ENCODE results near the gene SNTA1.
"Not testable (repeated sequence)": the region's sequence is repeated elsewhere in the genome, so short reads cannot be mapped to it uniquely, and the experiment has no call there.

The SNTA1 gene

DNA sequence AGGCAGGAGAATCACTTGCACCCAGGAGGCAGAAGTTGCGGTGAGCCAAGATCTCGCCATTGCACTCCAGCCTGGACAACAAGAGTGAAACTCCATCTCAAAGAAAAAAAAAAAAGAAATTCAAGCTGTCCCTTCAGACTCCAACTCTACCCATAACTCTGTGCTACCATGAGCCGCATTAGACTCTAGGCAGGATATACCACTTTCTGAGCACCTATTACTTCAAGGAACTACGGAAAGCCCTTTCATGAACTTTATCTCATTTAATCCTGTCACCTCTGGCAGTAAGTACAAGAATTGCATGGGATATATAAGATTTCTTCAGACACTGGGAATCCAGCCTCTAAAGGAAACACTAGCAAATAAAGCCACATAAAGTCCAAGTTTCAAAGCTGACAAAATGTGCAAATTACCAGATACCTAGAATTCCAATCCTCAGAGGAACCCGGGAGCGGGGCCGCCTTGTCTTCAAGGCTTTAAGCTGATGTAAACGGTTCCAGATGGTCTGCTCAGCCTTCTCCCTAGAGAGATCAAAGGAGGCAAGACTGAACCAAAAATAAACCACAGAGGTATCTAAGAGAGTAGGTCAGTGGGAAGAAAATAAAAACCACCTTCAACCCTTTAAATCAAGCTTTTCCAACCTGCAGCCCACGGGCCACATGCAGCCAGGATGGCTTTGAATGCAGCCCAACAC is 51.7 kb downstream of the SNTA1 start:
- no peak overlapping the region for H3K27ac ChIP-seq (ENCODE audit: low read length)
- H3K9ac ChIP-seq (ENCODE audit: low read length in 2 of 2) = no peak overlapping the region
- no peaks in the 10 kb centered on the region for H3K4me1 ChIP-seq (ENCODE audit: control insufficient read depth, insufficient read depth, low read length)
- peaks cover 15 to 35% of the 10 kb centered on the region in 2 donors for H3K36me3 ChIP-seq (ENCODE audit: control insufficient read depth in 2 of 2, insufficient read depth in 2 of 2, low read length in 2 of 2)
- H3K9me3 ChIP-seq (ENCODE audit: control insufficient read depth in 2 of 2, low read length in 2 of 2) = no peaks in the 10 kb centered on the region
- H3K27me3 ChIP-seq (ENCODE audit: control insufficient read depth in 1 of 2, insufficient read depth in 2 of 2, low read length in 2 of 2) = no peaks in the 10 kb centered on the region
- H3K4me3 ChIP-seq (ENCODE audit: low read length in 2 of 2) = no peak overlapping the region

DNA sequence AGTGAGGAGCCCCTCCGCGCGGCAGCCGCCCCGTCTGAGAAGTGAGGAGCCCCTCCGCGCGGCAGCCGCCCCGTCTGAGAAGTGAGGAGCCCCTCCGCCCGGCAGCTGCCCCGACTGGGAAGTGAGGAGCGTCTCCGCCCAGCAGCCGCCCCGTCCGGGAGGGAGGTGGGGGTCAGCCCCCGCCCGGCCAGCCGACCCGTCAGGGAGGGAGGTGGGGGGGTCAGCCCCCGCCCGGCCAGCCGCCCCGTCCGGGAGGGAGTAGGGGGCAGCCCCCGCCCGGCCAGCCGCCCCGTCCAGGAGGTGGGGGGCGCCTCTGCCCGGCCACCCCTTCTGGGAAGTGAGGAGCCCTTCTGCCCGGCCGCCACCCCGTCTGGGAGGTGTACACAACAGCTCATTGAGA is 54.2 kb downstream of the SNTA1 start:
- not testable (repeated sequence) for H3K4me3 ChIP-seq (ENCODE audit: low read length in 2 of 2); H3K4me1 ChIP-seq (ENCODE audit: control insufficient read depth, insufficient read depth, low read length); H3K9me3 ChIP-seq (ENCODE audit: control insufficient read depth in 2 of 2, low read length in 2 of 2); H3K9ac ChIP-seq (ENCODE audit: low read length in 2 of 2); H3K27ac ChIP-seq (ENCODE audit: low read length); H3K27me3 ChIP-seq (ENCODE audit: control insufficient read depth in 1 of 2, insufficient read depth in 2 of 2, low read length in 2 of 2)
- H3K36me3 ChIP-seq (ENCODE audit: control insufficient read depth in 2 of 2, insufficient read depth in 2 of 2, low read length in 2 of 2) = peaks cover 28 to 38% of the 10 kb centered on the region in 2 donors

- H3K4me1 ChIP-seq (ENCODE audit: control insufficient read depth, insufficient read depth, low read length) = no peaks in the 10 kb centered on the region
- peaks cover 22 to 35% of the 10 kb centered on the region in 2 donors for H3K36me3 ChIP-seq (ENCODE audit: control insufficient read depth in 2 of 2, insufficient read depth in 2 of 2, low read length in 2 of 2)
- no peak overlapping the region for H3K9ac ChIP-seq (ENCODE audit: low read length in 2 of 2)
- H3K27ac ChIP-seq (ENCODE audit: low read length) = no peak overlapping the region
- H3K4me3 ChIP-seq (ENCODE audit: low read length in 2 of 2) = no peak overlapping the region
- no peaks in the 10 kb centered on the region for H3K27me3 ChIP-seq (ENCODE audit: control insufficient read depth in 1 of 2, insufficient read depth in 2 of 2, low read length in 2 of 2)
- H3K9me3 ChIP-seq (ENCODE audit: control insufficient read depth in 2 of 2, low read length in 2 of 2) = no peaks in the 10 kb centered on the region
Measured at GRCh38 chr20:33388268-33388667, 55.3 kb downstream of the SNTA1 start.

DNA sequence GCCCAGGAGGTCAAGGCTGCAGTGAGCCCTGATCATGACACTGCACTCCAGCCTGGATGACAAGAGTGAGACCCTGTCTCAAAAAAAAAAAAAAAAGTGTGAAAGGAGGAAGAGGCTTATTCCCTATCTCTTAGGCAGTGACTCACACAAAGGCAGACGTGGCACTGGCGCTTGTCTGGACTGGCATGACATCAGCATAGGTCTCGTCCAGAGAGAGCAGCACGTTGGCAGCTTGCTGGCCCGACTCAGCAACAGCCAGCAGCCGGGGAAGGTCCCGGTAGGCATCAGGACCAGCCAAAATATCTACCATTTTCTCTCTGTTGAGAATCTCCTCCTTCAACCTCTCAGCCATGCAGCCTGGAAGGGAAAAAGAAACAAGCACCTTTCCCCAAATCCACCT is 56.4 kb downstream of the SNTA1 start:
- Histone ChIP-seq H3K9me3 (ENCODE audit: control insufficient read depth in 2 of 2, low read length in 2 of 2) (no peaks in the 10 kb centered on the region), H3K27me3 (ENCODE audit: control insufficient read depth in 1 of 2, insufficient read depth in 2 of 2, low read length in 2 of 2) (no peaks in the 10 kb centered on the region), H3K4me3 (ENCODE audit: low read length in 2 of 2) (no peak overlapping the region), H3K27ac (ENCODE audit: low read length) (no peak overlapping the region), H3K36me3 (ENCODE audit: control insufficient read depth in 2 of 2, insufficient read depth in 2 of 2, low read length in 2 of 2) (peaks cover 20 to 33% of the 10 kb centered on the region in 2 donors), H3K4me1 (ENCODE audit: control insufficient read depth, insufficient read depth, low read length) (no peaks in the 10 kb centered on the region), H3K9ac (ENCODE audit: low read length in 2 of 2) (no peak overlapping the region)

DNA sequence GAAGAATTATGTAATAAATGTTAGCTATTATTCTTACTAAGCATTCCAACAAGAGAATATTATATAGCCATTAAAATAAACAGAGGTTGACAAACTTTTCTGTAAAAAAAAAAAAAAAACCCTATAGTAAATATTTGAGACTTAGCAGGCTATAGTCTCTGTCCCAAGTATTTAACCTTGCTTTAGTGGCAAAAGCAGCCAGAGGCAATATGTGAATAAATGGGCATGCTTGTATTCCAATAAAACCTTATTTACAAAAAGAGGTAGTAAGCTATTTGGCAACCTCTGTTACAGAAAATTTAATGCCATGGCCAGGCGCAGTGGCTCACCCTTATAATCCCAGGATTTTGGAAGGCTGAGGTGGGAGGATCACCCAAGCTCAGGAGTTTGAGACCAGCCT is 56.9 kb downstream of the SNTA1 start:
- Histone ChIP-seq H3K4me1 (ENCODE audit: control insufficient read depth, insufficient read depth, low read length) (no peaks in the 10 kb centered on the region), H3K9ac (ENCODE audit: low read length in 2 of 2) (no peak overlapping the region), H3K27ac (ENCODE audit: low read length) (no peak overlapping the region), H3K27me3 (ENCODE audit: control insufficient read depth in 1 of 2, insufficient read depth in 2 of 2, low read length in 2 of 2) (no peaks in the 10 kb centered on the region), H3K36me3 (ENCODE audit: control insufficient read depth in 2 of 2, insufficient read depth in 2 of 2, low read length in 2 of 2) (peaks cover 23 to 36% of the 10 kb centered on the region in 2 donors), H3K4me3 (ENCODE audit: low read length in 2 of 2) (no peak overlapping the region), H3K9me3 (ENCODE audit: control insufficient read depth in 2 of 2, low read length in 2 of 2) (no peaks in the 10 kb centered on the region)

DNA sequence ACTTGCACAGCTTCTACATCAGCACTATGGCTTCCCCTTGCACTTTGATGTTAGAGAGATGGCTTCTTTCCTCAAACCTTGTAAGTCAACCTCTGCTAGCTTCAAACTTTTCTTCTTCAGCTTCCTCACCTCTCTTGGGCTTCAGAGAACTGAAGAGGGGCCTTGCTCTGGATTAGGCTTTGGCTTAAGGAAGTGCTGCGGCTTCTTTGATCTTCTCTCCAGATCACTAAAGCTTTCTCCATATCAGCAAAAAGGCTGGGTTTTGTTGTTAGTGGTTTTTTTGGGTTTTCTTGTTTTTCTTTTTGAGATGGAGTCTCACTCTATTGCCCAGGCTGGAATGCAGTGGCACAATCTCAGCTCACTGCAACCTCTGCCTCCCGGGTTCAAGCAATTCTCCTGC is 66.2 kb downstream of the SNTA1 start:
- H3K4me1 ChIP-seq (ENCODE audit: control insufficient read depth, insufficient read depth, low read length) = peaks cover 4% of the 10 kb centered on the region
- peaks cover 25 to 36% of the 10 kb centered on the region in 2 donors for H3K36me3 ChIP-seq (ENCODE audit: control insufficient read depth in 2 of 2, insufficient read depth in 2 of 2, low read length in 2 of 2)
- H3K27me3 ChIP-seq (ENCODE audit: control insufficient read depth in 1 of 2, insufficient read depth in 2 of 2, low read length in 2 of 2) = no peaks in the 10 kb centered on the region
- H3K27ac ChIP-seq (ENCODE audit: low read length) = no peak overlapping the region
- H3K9me3 ChIP-seq (ENCODE audit: control insufficient read depth in 2 of 2, low read length in 2 of 2) = no peaks in the 10 kb centered on the region
- H3K4me3 ChIP-seq (ENCODE audit: low read length in 2 of 2) = no peak overlapping the region
- H3K9ac ChIP-seq (ENCODE audit: low read length in 2 of 2) = no peak overlapping the region

GRCh38 chr20:33373735-33374605 is 69.6 kb downstream of the SNTA1 start:
- Histone ChIP-seq H3K4me1 (ENCODE audit: control insufficient read depth, insufficient read depth, low read length) (peaks cover 4% of the 10 kb centered on the region), H3K36me3 (ENCODE audit: control insufficient read depth in 2 of 2, insufficient read depth in 2 of 2, low read length in 2 of 2) (peaks cover 33 to 35% of the 10 kb centered on the region in 2 donors), H3K9me3 (ENCODE audit: control insufficient read depth in 2 of 2, low read length in 2 of 2) (no peaks in the 10 kb centered on the region), H3K27ac (ENCODE audit: low read length) (no peak overlapping the region), H3K4me3 (ENCODE audit: low read length in 2 of 2) (no peak overlapping the region), H3K27me3 (ENCODE audit: control insufficient read depth in 1 of 2, insufficient read depth in 2 of 2, low read length in 2 of 2) (no peaks in the 10 kb centered on the region), H3K9ac (ENCODE audit: low read length in 2 of 2) (no peak overlapping the region)

DNA sequence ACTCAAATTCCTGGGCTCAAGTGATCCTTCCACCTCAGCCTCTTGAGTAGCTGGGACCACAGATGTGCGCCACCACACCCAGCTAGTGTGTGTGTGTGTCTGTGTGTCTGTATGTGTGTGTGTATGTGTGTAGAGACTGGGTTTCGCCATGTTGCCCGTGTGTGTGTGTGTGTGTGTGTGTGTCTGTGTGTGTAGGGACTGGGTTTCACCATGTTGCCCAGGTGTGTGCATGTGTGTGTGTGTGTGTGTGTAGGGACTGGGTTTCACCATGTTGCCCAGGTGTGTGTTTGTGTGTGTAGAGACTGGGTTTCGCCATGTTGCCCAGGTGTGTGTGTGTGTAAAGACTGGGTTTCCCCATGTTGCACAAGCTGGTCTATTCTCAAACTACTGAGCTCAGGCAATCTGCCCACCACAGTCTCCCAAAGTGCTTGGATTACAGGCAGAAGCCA is 70.5 kb downstream of the SNTA1 start:
- no peak overlapping the region for H3K9ac ChIP-seq (ENCODE audit: low read length in 2 of 2)
- H3K4me1 ChIP-seq (ENCODE audit: control insufficient read depth, insufficient read depth, low read length) = peaks cover 4% of the 10 kb centered on the region
- no peak overlapping the region for H3K27ac ChIP-seq (ENCODE audit: low read length)
- no peak overlapping the region for H3K4me3 ChIP-seq (ENCODE audit: low read length in 2 of 2)
- no peaks in the 10 kb centered on the region for H3K27me3 ChIP-seq (ENCODE audit: control insufficient read depth in 1 of 2, insufficient read depth in 2 of 2, low read length in 2 of 2)
- no peaks in the 10 kb centered on the region for H3K9me3 ChIP-seq (ENCODE audit: control insufficient read depth in 2 of 2, low read length in 2 of 2)
- H3K36me3 ChIP-seq (ENCODE audit: control insufficient read depth in 2 of 2, insufficient read depth in 2 of 2, low read length in 2 of 2) = peaks cover 24 to 30% of the 10 kb centered on the region in 2 donors

- Histone ChIP-seq H3K27me3 (ENCODE audit: control insufficient read depth in 1 of 2, insufficient read depth in 2 of 2, low read length in 2 of 2) (no peaks in the 10 kb centered on the region), H3K27ac (ENCODE audit: low read length) (no peak overlapping the region), H3K4me3 (ENCODE audit: low read length in 2 of 2) (no peak overlapping the region), H3K4me1 (ENCODE audit: control insufficient read depth, insufficient read depth, low read length) (peaks cover 4% of the 10 kb centered on the region), H3K36me3 (ENCODE audit: control insufficient read depth in 2 of 2, insufficient read depth in 2 of 2, low read length in 2 of 2) (peaks cover 37 to 41% of the 10 kb centered on the region in 2 donors), H3K9ac (ENCODE audit: low read length in 2 of 2) (no peak overlapping the region), H3K9me3 (ENCODE audit: control insufficient read depth in 2 of 2, low read length in 2 of 2) (no peaks in the 10 kb centered on the region)
Measured at GRCh38 chr20:33370291-33370690, 73.3 kb downstream of the SNTA1 start.

GRCh38 chr20:33362898-33363297 is 80.7 kb downstream of the SNTA1 start:
- Histone ChIP-seq H3K36me3 (ENCODE audit: control insufficient read depth in 2 of 2, insufficient read depth in 2 of 2, low read length in 2 of 2) (peaks cover 44 to 45% of the 10 kb centered on the region in 2 donors), H3K4me1 (ENCODE audit: control insufficient read depth, insufficient read depth, low read length) (no peaks in the 10 kb centered on the region), H3K27me3 (ENCODE audit: control insufficient read depth in 1 of 2, insufficient read depth in 2 of 2, low read length in 2 of 2) (no peaks in the 10 kb centered on the region), H3K9ac (ENCODE audit: low read length in 2 of 2) (no peak overlapping the region), H3K27ac (ENCODE audit: low read length) (no peak overlapping the region), H3K4me3 (ENCODE audit: low read length in 2 of 2) (no peak overlapping the region), H3K9me3 (ENCODE audit: control insufficient read depth in 2 of 2, low read length in 2 of 2) (no peaks in the 10 kb centered on the region)
